Activated naive CD4-positive, alpha-beta T cell treated with anti-CD3 and anti-CD28 coated beads, Interleukin-2, amount 10 ng/mL, durations not matched to agents 7 days and 5 days (primary cell): ENCODE measurements around the gene ABAT.
"Not testable (repeated sequence)": the region's sequence is repeated elsewhere in the genome, so short reads cannot be mapped to it uniquely, and the experiment has no call there.

Experiments used
- CTCF ChIA-PET: fragments of 350-600 bp; sonication (Branson Sonifier 250); formaldehyde crosslinking; loops from one replicate; lab custom pipeline; 2021; ENCODE audit warnings: antibody characterized with exemption; lab: Charles Lee
- DNase-seq: peaks from one replicate; pipeline ENCODE4 v3.0.0-alpha.2; 2020
- H3K27ac Mint-ChIP-seq: one replicate; pipeline ENCODE4 v1.8.0; 2021; ENCODE audit warnings: mild to moderate bottlenecking, moderate library complexity, mixed read lengths
- H3K27me3 Mint-ChIP-seq: one replicate; pipeline ENCODE4 v1.8.0; 2021; ENCODE audit warnings: mild to moderate bottlenecking, mixed read lengths
- H3K36me3 Mint-ChIP-seq: one replicate; pipeline ENCODE4 v1.8.0; 2021; ENCODE audit warnings: mixed read lengths
- H3K4me1 Mint-ChIP-seq: one replicate; pipeline ENCODE4 v1.8.0; 2021; ENCODE audit warnings: mixed read lengths
- H3K4me3 Mint-ChIP-seq: one replicate; pipeline ENCODE4 v1.8.0; 2021; ENCODE audit warnings: mild to moderate bottlenecking, moderate library complexity, mixed read lengths
- H3K9me3 Mint-ChIP-seq: one replicate; pipeline ENCODE4 v1.8.0; 2021; ENCODE audit warnings: mixed read lengths

The ABAT gene

GRCh38 chr16:8768692-8769091, 94.3 kb downstream of the ABAT start:
- Mint-ChIP-seq H3K27me3 (no peaks in the 10 kb centered on the region), H3K9me3 (no peaks in the 10 kb centered on the region), H3K4me3 (no peak overlapping the region), H3K4me1 (no peaks in the 10 kb centered on the region), H3K36me3 (no peaks in the 10 kb centered on the region), H3K27ac (no peak overlapping the region)
- CTCF ChIA-PET, result no interaction called here
- DNase-seq, result no peak

DNA sequence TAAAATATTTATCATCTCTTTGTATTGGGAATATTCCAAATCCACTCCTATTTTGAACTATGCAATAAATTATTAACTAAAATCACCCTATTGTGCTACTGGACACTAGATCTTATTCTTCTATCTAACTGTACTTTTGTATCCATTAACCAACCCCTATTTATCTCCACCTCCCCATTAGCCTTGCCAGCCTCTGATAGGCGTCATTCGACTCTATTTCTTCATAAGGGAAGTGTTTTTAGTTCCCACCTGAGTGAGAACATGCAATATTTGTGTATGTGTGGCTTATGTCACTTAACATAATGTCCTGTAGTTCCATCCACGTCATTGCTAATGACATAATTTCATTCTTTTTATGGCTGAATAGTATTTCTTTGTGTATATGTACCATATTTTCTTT, 99.1 kb downstream of the ABAT start:
- H3K27ac Mint-ChIP-seq, result no peak overlapping the region
- no peak for DNase-seq
- no peak overlapping the region for H3K4me3 Mint-ChIP-seq
- H3K36me3 Mint-ChIP-seq, result no peaks in the 10 kb centered on the region
- no peaks in the 10 kb centered on the region for H3K9me3 Mint-ChIP-seq
- CTCF ChIA-PET, result no interaction called here
- H3K27me3 Mint-ChIP-seq, result no peaks in the 10 kb centered on the region
- no peaks in the 10 kb centered on the region for H3K4me1 Mint-ChIP-seq

DNA sequence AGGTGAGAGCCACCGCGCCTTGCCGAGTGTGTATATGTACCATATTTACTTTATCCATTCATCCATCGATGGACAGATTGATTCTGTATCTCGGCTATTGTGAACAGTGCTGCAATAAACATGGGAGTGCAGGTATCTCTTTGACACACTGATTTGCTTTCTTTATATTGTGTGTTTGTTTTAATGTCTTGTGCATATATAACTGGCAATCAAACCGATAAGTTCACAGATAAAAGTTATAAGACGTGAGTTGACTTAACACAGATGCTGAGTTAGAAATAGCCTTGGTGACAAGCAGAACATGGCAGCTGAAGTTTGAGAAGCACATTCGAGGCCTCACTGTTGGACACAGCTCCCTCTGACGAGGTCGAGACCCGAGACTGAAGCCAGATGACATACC, 99.8 kb downstream of the ABAT start:
- no peak for DNase-seq
- H3K36me3 Mint-ChIP-seq, result no peaks in the 10 kb centered on the region
- H3K9me3 Mint-ChIP-seq, result no peaks in the 10 kb centered on the region
- no peaks in the 10 kb centered on the region for H3K27me3 Mint-ChIP-seq
- no peaks in the 10 kb centered on the region for H3K4me1 Mint-ChIP-seq
- no peak overlapping the region for H3K27ac Mint-ChIP-seq
- CTCF ChIA-PET, result no interaction called here
- no peak overlapping the region for H3K4me3 Mint-ChIP-seq

DNA sequence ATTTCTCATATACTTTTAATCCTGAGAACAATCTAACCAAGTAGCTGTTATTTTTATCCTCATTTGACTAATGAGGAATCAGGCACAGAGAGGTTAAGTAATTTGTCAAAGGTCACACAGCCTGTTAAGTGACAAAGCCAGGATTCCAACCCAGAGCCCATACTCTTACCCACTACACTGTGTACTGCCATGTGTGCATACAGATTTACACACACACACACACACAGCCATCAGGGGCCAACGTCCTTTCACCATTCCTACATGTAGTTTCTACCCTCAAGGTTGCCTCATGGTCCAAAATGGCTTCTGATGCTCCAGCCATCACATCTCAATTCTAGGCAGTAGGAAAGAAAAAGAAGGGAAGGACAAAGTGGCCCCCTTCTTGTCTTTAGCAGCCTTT, 100.9 kb downstream of the ABAT start:
- H3K4me1 Mint-ChIP-seq, result no peaks in the 10 kb centered on the region
- H3K9me3 Mint-ChIP-seq, result no peaks in the 10 kb centered on the region
- H3K36me3 Mint-ChIP-seq, result no peaks in the 10 kb centered on the region
- DNase-seq, result no peak
- H3K27me3 Mint-ChIP-seq, result no peaks in the 10 kb centered on the region
- no peak overlapping the region for H3K4me3 Mint-ChIP-seq
- no peak overlapping the region for H3K27ac Mint-ChIP-seq
- CTCF ChIA-PET, result no interaction called here

GRCh38 chr16:8776129-8776584, 101.7 kb downstream of the ABAT start:
- no peaks in the 10 kb centered on the region for H3K4me1 Mint-ChIP-seq
- H3K9me3 Mint-ChIP-seq, result no peaks in the 10 kb centered on the region
- CTCF ChIA-PET, result interaction anchor here (0.7 kb wide), 1 partner anchor 361 kb away, joined by 3 read pairs; no protein-coding TSS in a partner anchor
- H3K27me3 Mint-ChIP-seq, result no peaks in the 10 kb centered on the region
- H3K36me3 Mint-ChIP-seq, result no peaks in the 10 kb centered on the region
- H3K27ac Mint-ChIP-seq, result no peak overlapping the region
- no peak overlapping the region for H3K4me3 Mint-ChIP-seq
- no peak for DNase-seq

GRCh38 chr16:8777217-8777616, 102.8 kb downstream of the ABAT start:
- H3K4me1 Mint-ChIP-seq, result no peaks in the 10 kb centered on the region
- no peak overlapping the region for H3K27ac Mint-ChIP-seq
- no peaks in the 10 kb centered on the region for H3K36me3 Mint-ChIP-seq
- CTCF ChIA-PET, result interaction anchor here (0.7 kb wide), 1 partner anchor 360 kb away, joined by 3 read pairs; no protein-coding TSS in a partner anchor
- H3K27me3 Mint-ChIP-seq, result no peaks in the 10 kb centered on the region
- no peak overlapping the region for H3K4me3 Mint-ChIP-seq
- no peaks in the 10 kb centered on the region for H3K9me3 Mint-ChIP-seq
- no peak for DNase-seq

GRCh38 chr16:8781797-8782196, 107.4 kb downstream of the ABAT start:
- H3K4me3 Mint-ChIP-seq, result no peak overlapping the region
- H3K9me3 Mint-ChIP-seq, result no peaks in the 10 kb centered on the region
- CTCF ChIA-PET, result no interaction called here
- H3K4me1 Mint-ChIP-seq, result no peaks in the 10 kb centered on the region
- no peak overlapping the region for H3K27ac Mint-ChIP-seq
- DNase-seq, result no peak
- no peaks in the 10 kb centered on the region for H3K27me3 Mint-ChIP-seq
- no peaks in the 10 kb centered on the region for H3K36me3 Mint-ChIP-seq

DNA sequence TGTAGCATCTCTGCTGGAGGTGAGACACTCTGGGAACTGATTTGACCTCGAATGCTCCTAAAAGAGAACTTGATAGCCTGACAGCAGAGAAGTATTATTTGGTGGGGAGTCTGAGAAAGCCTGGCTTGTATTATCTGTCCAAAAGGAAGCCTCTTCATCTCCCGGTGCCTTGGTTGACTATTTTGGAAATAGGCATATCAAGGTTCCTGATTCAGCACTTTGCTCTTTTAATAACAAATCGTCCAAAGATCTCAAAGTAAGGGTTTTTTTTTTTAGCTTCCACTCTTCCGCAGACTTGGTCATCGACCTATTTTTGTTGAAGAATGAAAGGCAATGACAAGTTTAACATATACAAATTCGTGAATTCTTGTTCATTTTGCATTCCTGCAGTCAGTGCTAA, 108.3 kb downstream of the ABAT start:
- Mint-ChIP-seq H3K27me3 (no peaks in the 10 kb centered on the region), H3K27ac (peak overlapping the region; percentile 15), H3K9me3 (no peaks in the 10 kb centered on the region), H3K4me1 (no peaks in the 10 kb centered on the region), H3K36me3 (no peaks in the 10 kb centered on the region), H3K4me3 (no peak overlapping the region)
- CTCF ChIA-PET, result no interaction called here
- no peak for DNase-seq

DNA sequence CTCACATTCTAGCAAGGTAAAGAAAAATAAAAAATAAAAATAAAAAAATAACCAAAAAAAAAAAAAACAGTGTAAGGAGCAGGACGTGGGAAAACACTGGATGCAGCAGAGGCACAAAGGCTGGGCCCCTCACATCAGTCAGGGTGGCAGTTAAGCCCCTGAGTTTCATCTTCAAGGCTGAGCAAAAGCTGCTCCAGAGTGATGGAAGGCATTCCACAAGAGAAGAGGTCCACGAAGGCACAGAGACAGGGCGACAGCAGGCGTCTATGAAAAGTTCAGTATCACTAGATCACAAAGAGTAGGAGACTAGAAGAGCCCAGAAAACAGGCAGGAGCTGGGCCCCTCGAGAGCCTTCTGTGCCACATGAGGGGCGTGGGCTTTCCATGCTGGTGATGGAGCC, 111.0 kb downstream of the ABAT start:
- Mint-ChIP-seq H3K36me3 (no peaks in the 10 kb centered on the region), H3K4me3 (no peak overlapping the region), H3K4me1 (no peaks in the 10 kb centered on the region), H3K27me3 (no peaks in the 10 kb centered on the region), H3K9me3 (no peaks in the 10 kb centered on the region), H3K27ac (no peak overlapping the region)
- DNase-seq, result no peak
- CTCF ChIA-PET, result no interaction called here

DNA sequence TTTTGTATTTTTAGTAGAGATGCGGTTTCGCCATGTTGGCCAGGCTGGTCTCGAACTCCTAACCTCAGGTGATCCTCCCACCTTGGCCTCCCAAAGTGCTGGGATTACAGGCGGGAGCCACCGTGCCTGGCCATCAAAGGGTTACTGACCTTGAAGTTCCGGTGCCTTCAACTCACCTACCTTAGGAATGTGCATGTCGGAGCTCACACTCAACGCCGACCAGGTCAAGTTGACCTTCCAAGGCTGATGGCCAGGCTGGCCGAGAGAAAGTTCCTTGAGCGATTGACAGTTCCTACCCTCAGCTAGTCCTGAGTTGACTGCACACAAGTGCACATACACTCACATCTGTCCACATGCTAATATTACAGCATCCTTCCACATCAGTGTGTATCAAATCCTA, 111.9 kb downstream of the ABAT start:
- H3K27me3 Mint-ChIP-seq, H3K36me3 Mint-ChIP-seq, CTCF ChIA-PET, H3K4me1 Mint-ChIP-seq, H3K4me3 Mint-ChIP-seq, H3K9me3 Mint-ChIP-seq, H3K27ac Mint-ChIP-seq, DNase-seq: not testable (repeated sequence)

DNA sequence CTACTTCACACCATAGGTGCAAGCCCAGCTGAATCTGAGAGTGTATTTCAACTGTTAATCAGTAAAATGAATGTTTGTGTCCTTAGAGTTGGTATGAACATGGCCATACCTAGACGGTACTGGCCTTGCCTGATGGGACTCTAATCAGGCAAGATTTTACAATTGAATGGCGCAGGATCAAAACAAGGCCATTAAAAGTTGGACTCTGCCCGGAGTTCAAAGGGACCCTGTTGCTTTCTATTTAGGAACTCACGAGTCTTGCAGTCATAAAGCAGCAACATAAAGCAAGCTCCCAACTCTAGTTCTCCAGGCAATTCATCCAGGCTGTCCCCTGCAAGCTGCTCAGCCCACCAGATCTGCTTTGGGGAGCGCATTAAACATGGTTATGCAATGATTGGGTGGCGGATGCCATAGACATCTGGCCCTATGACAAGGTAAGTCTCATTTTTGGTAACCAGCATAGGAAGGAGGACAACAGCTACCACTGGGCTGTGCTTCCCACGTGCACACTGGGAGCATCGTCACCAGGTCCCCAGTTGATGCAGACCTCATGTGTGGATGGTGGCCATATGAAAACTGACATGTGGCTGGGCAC, 114.3 kb downstream of the ABAT start:
- H3K27me3 Mint-ChIP-seq, result no peaks in the 10 kb centered on the region
- H3K9me3 Mint-ChIP-seq, result no peaks in the 10 kb centered on the region
- no peak for DNase-seq
- H3K4me1 Mint-ChIP-seq, result peaks cover 2% of the 10 kb centered on the region
- no peak overlapping the region for H3K4me3 Mint-ChIP-seq
- no peaks in the 10 kb centered on the region for H3K36me3 Mint-ChIP-seq
- CTCF ChIA-PET, result no interaction called here
- no peak overlapping the region for H3K27ac Mint-ChIP-seq

GRCh38 chr16:8795091-8795490, 120.7 kb downstream of the ABAT start:
- peaks cover 11% of the 10 kb centered on the region for H3K36me3 Mint-ChIP-seq
- H3K9me3 Mint-ChIP-seq, result no peaks in the 10 kb centered on the region
- no peaks in the 10 kb centered on the region for H3K27me3 Mint-ChIP-seq
- DNase-seq, result no peak
- CTCF ChIA-PET, result no interaction called here
- no peak overlapping the region for H3K4me3 Mint-ChIP-seq
- H3K27ac Mint-ChIP-seq, result no peak overlapping the region
- peaks cover 39% of the 10 kb centered on the region for H3K4me1 Mint-ChIP-seq

DNA sequence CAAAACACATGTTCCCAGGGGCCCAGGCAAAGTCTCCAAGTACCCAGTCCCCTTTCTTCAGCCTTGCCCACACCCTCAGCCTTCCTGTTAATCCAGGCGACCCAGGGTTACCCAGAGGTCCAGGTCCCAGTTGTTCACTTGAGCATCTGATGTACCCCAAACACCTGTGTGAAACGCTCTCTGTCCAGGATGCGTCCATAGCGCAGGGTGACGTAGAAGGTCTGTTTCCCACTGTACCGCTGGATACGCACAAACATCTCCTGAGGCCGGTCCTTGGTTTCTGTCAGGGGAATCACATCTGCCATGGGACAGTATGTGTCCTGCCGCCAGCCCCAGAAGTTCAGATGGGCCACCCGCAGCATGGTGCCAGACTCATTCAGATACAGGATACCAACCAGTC, 121.4 kb downstream of the ABAT start:
- no peaks in the 10 kb centered on the region for H3K27me3 Mint-ChIP-seq
- peak overlapping the region; percentile 96 for H3K4me3 Mint-ChIP-seq
- H3K36me3 Mint-ChIP-seq, result peaks cover 11% of the 10 kb centered on the region
- CTCF ChIA-PET, result no interaction called here
- peaks cover 39% of the 10 kb centered on the region for H3K4me1 Mint-ChIP-seq
- no peak overlapping the region for H3K27ac Mint-ChIP-seq
- DNase-seq, result no peak
- no peaks in the 10 kb centered on the region for H3K9me3 Mint-ChIP-seq

- CTCF ChIA-PET, result interaction anchor here (0.7 to 1.0 kb wide), 2 partner anchors 23 to 237 kb away, joined by 3 to 4 read pairs; no protein-coding TSS in a partner anchor
- H3K36me3 Mint-ChIP-seq, result peaks cover 14% of the 10 kb centered on the region
- H3K27me3 Mint-ChIP-seq, result no peaks in the 10 kb centered on the region
- no peaks in the 10 kb centered on the region for H3K9me3 Mint-ChIP-seq
- peaks cover 44% of the 10 kb centered on the region for H3K4me1 Mint-ChIP-seq
- peak overlapping the region; percentile 80 for H3K27ac Mint-ChIP-seq
- no peak for DNase-seq
- H3K4me3 Mint-ChIP-seq, result peak overlapping the region; percentile 96
Observed at GRCh38 chr16:8796469-8797363, 122.3 kb downstream of the ABAT start.
